Body of pancreas (tissue), 4 donors: ENCODE data around the gene ARSJ. TPM values are rescaled to one million over a fixed set of nuclear protein-coding genes. Genes with fewer than 3 reads are reported as not detected.

Experiments
- ATAC-seq: fragments of 150-250 bp; one replicate; pipeline ENCODE4 v1.9.1; 2016
- DNase-seq, 4 donors: peaks; one replicate each; pipeline ENCODE4 v3.0.0-alpha.2; 2019
- H3K27ac ChIP-seq, 4 donors: fragments of 200-600 bp; sonication (generic); 1 replicate in 3 of 4; 2 replicates in 1 of 4; pipeline versions ENCODE4 v1.5.1 to v1.6.1; 2016 to 2019; ENCODE audit warnings: mild to moderate bottlenecking in 1 of 4, mixed read lengths in 1 of 4, moderate library complexity in 1 of 4
- H3K27me3 ChIP-seq, 2 donors: fragments of 200-600 bp; sonication (generic); one replicate each; pipeline ENCODE4 v1.6.0; 2016; ENCODE audit warnings: mild to moderate bottlenecking in 1 of 2
- H3K36me3 ChIP-seq, 2 donors: fragments of 200-600 bp; sonication (generic); replicated peaks in 1 of 2; 2 replicates each; pipeline ENCODE4 v1.5.1; 2016; ENCODE audit warnings: low read depth in 2 of 2; ENCODE audit not compliant: insufficient read depth in 1 of 2
- H3K4me1 ChIP-seq: fragments of 200-600 bp; sonication (generic); one replicate; pipeline ENCODE4 v1.6.0; 2016
- H3K4me3 ChIP-seq, 2 donors: fragments of 200-600 bp; sonication (generic); 1 replicate in 1 of 2; 2 replicates in 1 of 2; pipeline ENCODE4 v1.5.1; 2016 to 2019
- H3K9me3 ChIP-seq, 3 donors: fragments of 200-600 bp; sonication (generic); 1 replicate in 2 of 3; 2 replicates in 1 of 3; pipeline ENCODE4 v1.5.1; 2016
- POLR2A ChIP-seq, 3 donors: fragments of 450-650 bp; IDR thresholded peaks; one replicate each; pipeline ENCODE4 v1.6.1; 2016; ENCODE audit warnings: antibody characterized with exemption in 3 of 3, mild to moderate bottlenecking in 2 of 3
- WGBS, 2 donors: methylation state at CpG; one replicate each; pipeline ENCODE4 v1.1.5; 2017; 5-methylcytosine and 5-hydroxymethylcytosine counted together
- intact Hi-C: fragments of 100-400 bp; cut with DNase I; formaldehyde crosslinking; loops from one replicate; pipeline ENCODE4 v1.15.1; 2023
- total RNA-seq, 2 donors: library from RNA; depleted of rRNA; stranded (reverse); fragments of >200 nt; gene quantifications; one replicate each; pipeline ENCODE4 v1.1.0, GENCODE V29; 2016
- TF ChIP-seq, protein P1 (sequence below), 7 experiments: fragments of 450-650 bp in 4 of 7; fragments of 200-600 bp in 3 of 7; sonication (generic) in 3 of 7; IDR thresholded peaks; one replicate each; pipeline ENCODE4 v1.5.1; 2016 to 2019; ENCODE audit warnings: antibody characterized with exemption in 7 of 7

ARSJ gene
- total RNA-seq, 2 donors from 2014 or later, result 3.4 to 3.6 TPM

DNA sequence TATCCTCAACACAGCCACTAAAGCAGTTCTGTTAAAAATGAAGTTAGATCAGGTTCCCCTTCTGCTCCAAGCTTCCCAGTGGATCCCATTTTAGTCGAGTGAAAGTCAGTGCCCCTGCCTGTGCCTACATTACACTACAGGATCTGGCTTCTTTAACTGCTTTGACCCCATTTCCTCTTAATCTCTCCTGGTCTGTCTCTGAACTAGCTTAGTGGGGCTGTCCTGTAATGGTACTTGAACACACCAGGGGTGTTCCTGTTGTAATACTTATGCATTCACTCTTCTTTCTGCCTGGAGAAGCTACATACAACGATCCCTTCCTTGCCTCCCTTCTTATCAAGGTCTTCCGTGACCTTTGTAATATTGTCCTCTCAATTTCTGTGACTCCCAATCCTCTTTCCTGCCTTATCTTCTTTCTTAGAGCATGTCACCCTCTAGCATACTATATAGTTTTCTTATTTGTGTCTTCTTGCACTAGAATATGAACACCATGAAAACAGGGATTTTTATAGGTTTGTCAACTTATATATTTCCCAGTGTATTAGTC lies 16.7 kb downstream of the ARSJ start:
- Histone ChIP-seq H3K9me3 (no peaks in the 10 kb centered on the region), H3K27ac (no peak overlapping the region), H3K27me3 (no peaks in the 10 kb centered on the region), H3K4me1 (peaks cover 11% of the 10 kb centered on the region), H3K4me3 (no peak overlapping the region), H3K36me3 (no peaks in the 10 kb centered on the region)
- no peak for DNase-seq
- 67 to 89% methylated on average over 3 of the region's 3 CpGs for WGBS, 2 donors
- intact Hi-C loops, result no loop called here
- ATAC-seq, result no peak
- no peak for TF ChIP-seq POLR2A (IDR thresholded peaks at IDR 0.05)
- TF ChIP-seq, protein P1, sequence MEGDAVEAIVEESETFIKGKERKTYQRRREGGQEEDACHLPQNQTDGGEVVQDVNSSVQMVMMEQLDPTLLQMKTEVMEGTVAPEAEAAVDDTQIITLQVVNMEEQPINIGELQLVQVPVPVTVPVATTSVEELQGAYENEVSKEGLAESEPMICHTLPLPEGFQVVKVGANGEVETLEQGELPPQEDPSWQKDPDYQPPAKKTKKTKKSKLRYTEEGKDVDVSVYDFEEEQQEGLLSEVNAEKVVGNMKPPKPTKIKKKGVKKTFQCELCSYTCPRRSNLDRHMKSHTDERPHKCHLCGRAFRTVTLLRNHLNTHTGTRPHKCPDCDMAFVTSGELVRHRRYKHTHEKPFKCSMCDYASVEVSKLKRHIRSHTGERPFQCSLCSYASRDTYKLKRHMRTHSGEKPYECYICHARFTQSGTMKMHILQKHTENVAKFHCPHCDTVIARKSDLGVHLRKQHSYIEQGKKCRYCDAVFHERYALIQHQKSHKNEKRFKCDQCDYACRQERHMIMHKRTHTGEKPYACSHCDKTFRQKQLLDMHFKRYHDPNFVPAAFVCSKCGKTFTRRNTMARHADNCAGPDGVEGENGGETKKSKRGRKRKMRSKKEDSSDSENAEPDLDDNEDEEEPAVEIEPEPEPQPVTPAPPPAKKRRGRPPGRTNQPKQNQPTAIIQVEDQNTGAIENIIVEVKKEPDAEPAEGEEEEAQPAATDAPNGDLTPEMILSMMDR (IDR thresholded peaks at IDR 0.05), result no peak

DNA sequence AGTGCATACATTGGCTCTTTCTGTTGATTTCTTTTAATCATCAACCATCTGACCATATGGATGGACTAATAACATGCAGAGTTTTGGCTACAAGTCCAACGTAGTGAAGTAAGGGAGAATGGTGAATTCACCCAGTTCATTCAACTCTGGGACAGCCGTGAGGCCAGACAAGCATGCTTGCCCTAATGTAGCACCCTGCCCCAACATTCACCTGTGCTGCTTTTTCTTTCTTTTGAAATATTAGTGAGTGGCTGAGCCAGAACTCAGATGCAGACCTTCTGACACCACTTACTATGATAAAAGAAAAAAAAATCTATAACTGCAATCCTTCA lies 17.5 kb downstream of the ARSJ start:
- no peak for TF ChIP-seq POLR2A (IDR thresholded peaks at IDR 0.05)
- TF ChIP-seq, protein P1 (IDR thresholded peaks at IDR 0.05), result no peak
- peaks cover 11% of the 10 kb centered on the region for H3K4me1 ChIP-seq
- DNase-seq (no peak), ATAC-seq (no peak)
- intact Hi-C loops, result no loop called here
- 46 to 54% methylated on average over 2 of the region's 2 CpGs for WGBS, 2 donors
- no peak overlapping the region for H3K4me3 ChIP-seq
- no peaks in the 10 kb centered on the region for H3K9me3 ChIP-seq
- H3K27me3 ChIP-seq, result no peaks in the 10 kb centered on the region
- no peaks in the 10 kb centered on the region for H3K36me3 ChIP-seq
- H3K27ac ChIP-seq, result no peak overlapping the region

DNA sequence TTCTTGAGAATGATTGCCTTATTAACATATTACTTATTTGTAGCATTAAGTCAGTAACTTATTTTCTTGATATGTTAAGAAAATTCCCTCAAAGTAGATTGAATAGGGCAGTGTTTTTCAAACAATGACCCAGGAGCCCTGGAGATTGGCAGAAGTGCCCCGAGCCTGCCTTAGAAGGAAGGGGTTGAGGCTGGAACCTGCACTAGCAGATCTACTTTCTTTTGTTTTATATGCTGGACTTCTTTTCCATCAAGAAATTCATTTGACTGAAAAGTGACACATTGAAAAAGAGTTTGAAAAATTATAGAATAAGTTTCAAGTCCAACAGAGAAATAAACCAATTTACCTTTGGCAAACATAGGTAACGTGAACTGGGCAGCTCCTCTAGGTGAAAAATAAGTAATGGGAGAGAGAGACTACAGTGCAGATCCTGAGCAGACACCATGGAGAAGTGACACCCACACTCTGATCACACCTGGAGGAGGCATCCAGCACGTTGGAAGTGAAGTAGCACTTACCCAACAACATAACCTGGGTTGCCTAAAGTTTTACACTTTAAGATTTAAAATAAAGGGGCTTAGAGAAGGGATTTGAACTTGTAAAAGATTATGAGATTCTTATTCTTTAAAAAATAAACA lies 18.6 kb downstream of the ARSJ start:
- no peak for DNase-seq
- peaks cover 11% of the 10 kb centered on the region for H3K4me1 ChIP-seq
- intact Hi-C loops, result no loop called here
- no peak overlapping the region for H3K4me3 ChIP-seq
- no peaks in the 10 kb centered on the region for H3K9me3 ChIP-seq
- TF ChIP-seq, protein P1 (IDR thresholded peaks at IDR 0.05), result no peak
- TF ChIP-seq POLR2A (IDR thresholded peaks at IDR 0.05), result no peak
- no peaks in the 10 kb centered on the region for H3K36me3 ChIP-seq
- no peak for ATAC-seq
- 64% methylated on average over 3 of the region's 3 CpGs for WGBS, 2 donors
- no peaks in the 10 kb centered on the region for H3K27me3 ChIP-seq
- H3K27ac ChIP-seq, result no peak overlapping the region

DNA sequence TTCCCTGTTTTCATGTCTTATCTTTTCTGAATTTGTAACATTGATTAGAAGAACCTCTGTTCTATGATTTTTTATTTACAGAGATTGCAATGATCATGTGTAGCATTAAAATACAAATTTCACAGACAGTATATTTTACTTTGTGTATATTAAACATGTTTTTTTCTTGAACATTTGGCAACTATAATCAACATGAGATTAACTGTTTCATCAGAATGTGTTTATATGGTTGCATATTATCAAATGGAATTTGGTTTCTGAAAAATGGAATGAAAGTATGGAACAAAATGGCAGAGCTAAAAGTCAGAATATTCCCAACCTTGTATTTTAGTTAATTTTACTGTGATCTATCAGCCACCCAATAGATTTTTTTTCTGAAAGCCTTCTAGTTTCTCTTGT lies 19.9 kb downstream of the ARSJ start:
- no peaks in the 10 kb centered on the region for H3K9me3 ChIP-seq
- H3K4me1 ChIP-seq, result peaks cover 11% of the 10 kb centered on the region
- DNase-seq (no peak), ATAC-seq (no peak)
- intact Hi-C loops, result no loop called here
- no peaks in the 10 kb centered on the region for H3K36me3 ChIP-seq
- H3K4me3 ChIP-seq, result no peak overlapping the region
- no peak for TF ChIP-seq POLR2A (IDR thresholded peaks at IDR 0.05)
- TF ChIP-seq, protein P1 (IDR thresholded peaks at IDR 0.05), result no peak
- H3K27ac ChIP-seq, result peak overlapping the region in 3 of 4 donors; percentile 8 to 41 (median 18)
- no peaks in the 10 kb centered on the region for H3K27me3 ChIP-seq
